Liver (tissue), 9 donors: ENCODE data around the gene MLF2. TPM values are rescaled to one million over a fixed set of nuclear protein-coding genes. Genes with fewer than 3 reads are reported as not detected.
"Not testable (repeated sequence)": the region's sequence is repeated elsewhere in the genome, so short reads cannot be mapped to it uniquely, and the experiment has no call there.

ENCODE experiments used
- DNase-seq: peaks from one replicate; pipeline ENCODE4 v3.0.0-alpha.2; 2017; ENCODE audit warnings: low spot score
- H3K27ac ChIP-seq, 2 donors: one replicate each; pipeline ENCODE4 v1.7.0; 2013; ENCODE audit warnings: inconsistent platforms in 2 of 2, low read length in 2 of 2, control low read depth in 1 of 2, low read depth in 1 of 2, mild to moderate bottlenecking in 1 of 2
- H3K27me3 ChIP-seq, 4 donors: one replicate each; pipeline versions ENCODE4 v1.6.1 to v1.7.0; 2013; ENCODE audit warnings: low read length in 3 of 4, inconsistent platforms in 1 of 4, mild to moderate bottlenecking in 1 of 4, moderate library complexity in 1 of 4; ENCODE audit not compliant: control insufficient read depth in 4 of 4, insufficient read depth in 4 of 4
- H3K36me3 ChIP-seq, 4 donors: one replicate each; pipeline versions ENCODE4 v1.6.1 to v1.7.0; 2013; ENCODE audit warnings: low read length in 3 of 4, mild to moderate bottlenecking in 3 of 4, low read depth in 1 of 4, moderate library complexity in 1 of 4; ENCODE audit not compliant: control insufficient read depth in 4 of 4, insufficient read depth in 3 of 4
- H3K4me1 ChIP-seq, 4 donors: one replicate each; pipeline versions ENCODE4 v1.6.1 to v1.7.0; 2013; ENCODE audit warnings: low read length in 3 of 4, mild to moderate bottlenecking in 3 of 4, moderate library complexity in 1 of 4; ENCODE audit not compliant: control insufficient read depth in 4 of 4, insufficient read depth in 4 of 4
- H3K4me3 ChIP-seq, 3 donors: one replicate each; pipeline versions ENCODE4 v1.6.1 to v1.7.0; 2013; ENCODE audit warnings: low read length in 3 of 3, control low read depth in 1 of 3, low read depth in 1 of 3, mild to moderate bottlenecking in 1 of 3
- H3K9ac ChIP-seq, 2 donors: one replicate each; pipeline ENCODE4 v1.7.0; 2013; ENCODE audit warnings: low read length in 2 of 2, mild to moderate bottlenecking in 2 of 2, moderate library complexity in 2 of 2, control low read depth in 1 of 2, low read depth in 1 of 2
- H3K9me3 ChIP-seq, 4 donors: one replicate each; pipeline versions ENCODE4 v1.6.1 to v1.7.0; 2013; ENCODE audit warnings: low read length in 3 of 4; ENCODE audit not compliant: control insufficient read depth in 4 of 4
- CTCF ChIP-seq: fragments of 150-350 bp; IDR thresholded peaks from 2 replicates; pipeline ENCODE4 v1.5.1; 2017; ENCODE audit warnings: improper control_type of control experiment, low read depth, low read length; ENCODE audit not compliant: missing input control
- FOXA1 ChIP-seq: IDR thresholded peaks from 2 replicates; pipeline ENCODE4 v1.6.1; 2016; ENCODE audit warnings: antibody characterized with exemption
- FOXA2 ChIP-seq: IDR thresholded peaks from 2 replicates; pipeline ENCODE4 v1.6.1; 2016; ENCODE audit warnings: antibody characterized with exemption
- GABPA ChIP-seq, 2 donors: IDR thresholded peaks in 1 of 2; conservative IDR thresholded peaks in 1 of 2; 2 replicates each; pipeline ENCODE4 v1.6.1; 2016; ENCODE audit warnings: antibody characterized with exemption in 2 of 2, mild to moderate bottlenecking in 1 of 2, moderate library complexity in 1 of 2
- HNF4G ChIP-seq: IDR thresholded peaks from 2 replicates; pipeline ENCODE4 v1.6.1; 2016; ENCODE audit warnings: antibody characterized with exemption
- JUND ChIP-seq, 2 donors: IDR thresholded peaks; 2 replicates each; pipeline ENCODE4 v1.6.1; 2016; ENCODE audit warnings: antibody characterized with exemption in 2 of 2
- MAX ChIP-seq: IDR thresholded peaks from 2 replicates; pipeline ENCODE4 v1.6.1; 2016; ENCODE audit warnings: antibody characterized with exemption
- NR2F2 ChIP-seq: IDR thresholded peaks from 2 replicates; pipeline ENCODE4 v1.6.1; 2016; ENCODE audit warnings: antibody characterized with exemption
- RAD21 ChIP-seq, 2 donors: IDR thresholded peaks; 2 replicates each; pipeline ENCODE4 v1.6.1; 2016; ENCODE audit warnings: antibody characterized with exemption in 2 of 2, mild to moderate bottlenecking in 2 of 2
- SP1 ChIP-seq: IDR thresholded peaks from 2 replicates; pipeline ENCODE4 v1.6.1; 2018; ENCODE audit warnings: antibody characterized with exemption, mild to moderate bottlenecking
- TAF1 ChIP-seq: conservative IDR thresholded peaks from 2 replicates; pipeline ENCODE4 v1.6.1; 2016; ENCODE audit warnings: antibody characterized with exemption, mild to moderate bottlenecking
- WGBS: extraction: QIAGEN DNeasy Blood & Tissue Kit; methylation state at CpG from one replicate; pipeline ENCODE4 v1.1.7; 2013; 5-methylcytosine and 5-hydroxymethylcytosine counted together
- polyA plus RNA-seq, 2 donors: library from polyadenylated mRNA; stranded (reverse) in 1 of 2; unstranded in 1 of 2; fragments of 200-250 nt in 1 of 2; fragments of >200 nt in 1 of 2; fragmentation: Nextera tagmentation in 1 of 2; extraction: Ambion mirVana in 1 of 2; gene quantifications; one replicate each; pipeline versions ENCODE4 v1.2.1 to v1.2.3, GENCODE V29; 2013 to 2015
- total RNA-seq, 2 donors: library from RNA; depleted of rRNA; stranded (reverse); fragments of >200 nt; gene quantifications; one replicate each; pipeline ENCODE4 v1.2.3, GENCODE V29; 2014
- TF ChIP-seq, protein P1 (sequence below): IDR thresholded peaks from 2 replicates; pipeline ENCODE4 v1.6.1; 2016; ENCODE audit warnings: antibody characterized with exemption
- donor health status: healthy.
- donor health status: healthy.
- donor health status: healthy.
- donor health status: healthy.
- donor health status: healthy.

The MLF2 gene
- total and polyA plus RNA-seq, 4 donors, result 59.6 to 235 (median 163) TPM

- no peak for DNase-seq
- H3K27me3 ChIP-seq, result no peaks in the 10 kb centered on the region
- H3K9ac ChIP-seq, result no peak overlapping the region
- no peak for TF ChIP-seq HNF4G
- TF ChIP-seq NR2F2, result no peak
- no peak overlapping the region for H3K27ac ChIP-seq
- H3K9me3 ChIP-seq, result no peaks in the 10 kb centered on the region
- H3K4me1 ChIP-seq, result peaks cover 0 to 24% (median 20%) of the 10 kb centered on the region in 4 donors
- no peak overlapping the region for H3K4me3 ChIP-seq
- H3K36me3 ChIP-seq, result peaks cover 16 to 43% (median 35%) of the 10 kb centered on the region in 4 donors
- 91% methylated on average over 4 of the region's 4 CpGs for WGBS
Observed at GRCh38 chr12:6750506-6750905, 2.4 kb downstream of the MLF2 start.

GRCh38 chr12:6748761-6749160 lies 4.2 kb downstream of the MLF2 start:
- Histone ChIP-seq H3K9ac (no peak overlapping the region), H3K36me3 (peaks cover 16 to 43% (median 36%) of the 10 kb centered on the region in 4 donors), H3K4me3 (no peak overlapping the region), H3K27me3 (no peaks in the 10 kb centered on the region), H3K4me1 (peaks cover 0 to 12% (median 9%) of the 10 kb centered on the region in 4 donors), H3K27ac (no peak overlapping the region), H3K9me3 (no peaks in the 10 kb centered on the region)
- TF ChIP-seq TAF1 (no peak), FOXA1 (no peak), RAD21 (IDR thresholded peaks at IDR 0.05) (no peak), JUND (IDR thresholded peaks at IDR 0.05) (no peak), FOXA2 (no peak), SP1 (no peak), GABPA (IDR thresholded peaks at IDR 0.05 in 1 of 2, conservative IDR thresholded peaks at IDR 0.05 in 1 of 2) (no peak), CTCF (no peak)
- no peak for DNase-seq
- 94% methylated on average over 28 of the region's 28 CpGs for WGBS

DNA sequence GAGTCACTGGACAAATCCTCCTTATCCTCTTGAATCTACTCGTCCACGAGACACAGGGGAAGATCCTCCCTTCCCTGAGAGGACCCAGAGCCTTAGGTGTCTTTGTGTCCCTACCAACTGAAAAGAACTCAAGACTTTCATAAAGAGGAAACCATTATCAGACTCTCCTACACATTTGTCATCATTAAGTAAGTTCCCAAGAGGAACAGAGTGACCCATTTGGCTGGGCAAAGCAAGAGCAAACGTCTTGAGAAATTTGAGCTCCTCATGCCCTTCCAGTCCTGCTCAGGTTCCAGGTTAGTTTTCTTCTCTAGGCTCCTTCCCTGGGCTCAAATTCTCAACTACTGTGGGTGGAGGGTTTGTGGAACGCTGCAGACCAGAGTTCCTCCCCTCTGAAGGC lies 5.7 kb downstream of the MLF2 start:
- TF ChIP-seq, protein P1, sequence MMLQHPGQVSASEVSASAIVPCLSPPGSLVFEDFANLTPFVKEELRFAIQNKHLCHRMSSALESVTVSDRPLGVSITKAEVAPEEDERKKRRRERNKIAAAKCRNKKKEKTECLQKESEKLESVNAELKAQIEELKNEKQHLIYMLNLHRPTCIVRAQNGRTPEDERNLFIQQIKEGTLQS, result no peak
- no peak overlapping the region for H3K4me3 ChIP-seq
- WGBS, result 83% methylated on average over 4 of the region's 4 CpGs
- H3K27me3 ChIP-seq, result no peaks in the 10 kb centered on the region
- peaks cover 16 to 43% (median 36%) of the 10 kb centered on the region in 4 donors for H3K36me3 ChIP-seq
- peaks cover 0 to 8% (median 6%) of the 10 kb centered on the region in 4 donors for H3K4me1 ChIP-seq
- H3K9me3 ChIP-seq, result no peaks in the 10 kb centered on the region
- H3K9ac ChIP-seq, result no peak overlapping the region
- no peak for DNase-seq
- H3K27ac ChIP-seq, result no peak overlapping the region

DNA sequence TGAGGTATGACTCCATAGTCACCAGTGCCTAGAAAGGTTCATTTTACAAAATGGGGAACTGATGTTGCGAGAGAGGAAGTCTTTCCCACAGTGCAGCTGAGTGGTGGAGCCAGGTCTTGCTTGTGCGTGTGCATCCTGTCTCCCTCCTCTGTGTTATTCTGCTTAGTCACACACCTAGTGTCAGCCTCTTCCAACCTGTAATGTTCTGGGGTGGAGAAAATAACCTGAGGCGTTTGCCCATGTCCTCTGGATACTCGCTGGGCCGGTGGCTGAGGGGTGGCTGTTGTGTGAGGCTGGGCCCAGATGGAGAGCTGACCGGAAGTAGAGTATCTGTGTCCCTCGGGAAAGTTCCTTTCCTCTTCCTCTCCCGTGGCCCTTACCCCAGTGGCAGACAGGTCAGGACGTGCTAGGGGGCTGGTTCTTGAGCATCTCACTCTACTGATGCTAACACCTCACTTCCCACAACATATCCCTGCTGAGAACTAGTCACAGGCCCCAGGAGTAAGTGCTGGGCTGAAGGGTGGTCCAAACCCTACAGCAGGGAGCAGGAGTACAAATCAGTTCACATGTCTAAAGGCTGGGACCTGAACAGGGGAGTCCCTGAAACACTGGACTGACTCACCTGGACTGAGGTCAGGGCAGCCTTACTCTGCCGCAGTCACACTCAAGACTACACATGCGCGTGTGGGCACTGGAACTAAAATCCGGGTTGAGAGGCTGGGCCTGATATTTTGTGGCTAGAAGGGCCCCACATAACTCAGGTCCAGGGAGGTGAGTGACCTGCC lies 7.0 kb downstream of the MLF2 start:
- H3K27ac ChIP-seq, result peak overlapping the region; percentile 28 to 66

GRCh38 chr12:6743300-6743699 lies 9.6 kb downstream of the MLF2 start:
- H3K9me3 ChIP-seq, H3K4me3 ChIP-seq, H3K4me1 ChIP-seq, DNase-seq, H3K9ac ChIP-seq, H3K27ac ChIP-seq, H3K27me3 ChIP-seq: not testable (repeated sequence)
- WGBS, result 46% methylated on average over 7 of the region's 7 CpGs
- peaks cover 3 to 18% (median 12%) of the 10 kb centered on the region in 4 donors for H3K36me3 ChIP-seq

More for the DNA sequence above, 7.0 kb downstream of the MLF2 start:
- WGBS, result 79% methylated on average over 13 of the region's 13 CpGs
- Histone ChIP-seq H3K9ac (no peak overlapping the region), H3K4me1 (no peaks in the 10 kb centered on the region), H3K27me3 (no peaks in the 10 kb centered on the region), H3K4me3 (no peak overlapping the region), H3K9me3 (no peaks in the 10 kb centered on the region), H3K36me3 (peaks cover 16 to 43% (median 35%) of the 10 kb centered on the region in 4 donors)
- TF ChIP-seq MAX, result no peak
- peak in 1 of 2 donors; percentile 35 for TF ChIP-seq GABPA (IDR thresholded peaks at IDR 0.05 in 1 of 2, conservative IDR thresholded peaks at IDR 0.05 in 1 of 2)
- DNase-seq, result no peak
